Neural crest cell (in vitro differentiated cells): ENCODE data around the gene GNAS-AS1. TPM values are rescaled to one million over a fixed set of nuclear protein-coding genes. Genes with fewer than 3 reads are reported as not detected.

ENCODE experiments used
- DNase-seq: peaks from one replicate; pipeline ENCODE4 v3.0.0; 2021; ENCODE audit warnings: low read depth, mixed read lengths, low spot score
- H3K27ac Mint-ChIP-seq: one replicate; pipeline ENCODE4 v1.8.0; 2021; ENCODE audit warnings: mild to moderate bottlenecking, mixed read lengths; ENCODE audit not compliant: unreplicated experiment
- H3K27me3 Mint-ChIP-seq: 2 replicates; pipeline ENCODE4 v1.8.0; 2021; ENCODE audit warnings: low read depth, mild to moderate bottlenecking, mixed read lengths
- H3K36me3 Mint-ChIP-seq: 2 replicates; pipeline ENCODE4 v1.8.0; 2021; ENCODE audit warnings: low read depth, mild to moderate bottlenecking, mixed read lengths
- H3K4me1 Mint-ChIP-seq: 2 replicates; pipeline ENCODE4 v1.8.0; 2021; ENCODE audit warnings: mixed read lengths
- H3K4me3 Mint-ChIP-seq: one replicate; pipeline ENCODE4 v1.8.0; 2021; ENCODE audit warnings: mild to moderate bottlenecking, mixed read lengths
- H3K9me3 Mint-ChIP-seq: 2 replicates; pipeline ENCODE4 v1.8.0; 2021; ENCODE audit warnings: mixed read lengths
- CTCF ChIP-seq: fragments of 200-600 bp; sonication (generic); conservative IDR thresholded peaks from 2 replicates; pipeline ENCODE4 v1.5.0; 2021; ENCODE audit warnings: antibody characterized with exemption, mild to moderate bottlenecking
- microRNA-seq: library from miRNA; unstranded; fragments of <30 nt; microRNA quantifications from one replicate; pipeline ENCODE4, GENCODE V29; 2020
- total RNA-seq: library from RNA; stranded (reverse); gene quantifications from 2 replicates; pipeline ENCODE4 v1.2.1, GENCODE V29; 2021

The GNAS-AS1 gene
- total RNA-seq, 1 donor from 2014 or later = 3.8 TPM

- Mint-ChIP-seq H3K27me3 (peaks cover 27% of the 10 kb centered on the region), H3K36me3 (no peaks in the 10 kb centered on the region), H3K9me3 (no peaks in the 10 kb centered on the region), H3K4me1 (peaks cover 4% of the 10 kb centered on the region), H3K27ac (no peak overlapping the region), H3K4me3 (no peak overlapping the region)
- no peak for DNase-seq
- TF ChIP-seq CTCF = no peak
These were observed 75.9 kb downstream of the GNAS-AS1 start for GRCh38 chr20:58774667-58775263.

- Mint-ChIP-seq H3K36me3 (no peaks in the 10 kb centered on the region), H3K4me1 (peaks cover 4% of the 10 kb centered on the region), H3K4me3 (no peak overlapping the region), H3K27ac (no peak overlapping the region), H3K27me3 (peaks cover 31% of the 10 kb centered on the region), H3K9me3 (no peaks in the 10 kb centered on the region)
- DNase-seq = no peak
- no peak for TF ChIP-seq CTCF
These were observed 76.5 kb downstream of the GNAS-AS1 start for GRCh38 chr20:58774214-58774613.

GRCh38 chr20:58772786-58773185, 77.9 kb downstream of the GNAS-AS1 start:
- H3K27ac Mint-ChIP-seq = no peak overlapping the region
- H3K9me3 Mint-ChIP-seq = no peaks in the 10 kb centered on the region
- no peak for DNase-seq
- H3K36me3 Mint-ChIP-seq = no peaks in the 10 kb centered on the region
- peaks cover 4% of the 10 kb centered on the region for H3K4me1 Mint-ChIP-seq
- TF ChIP-seq CTCF = no peak
- peaks cover 40% of the 10 kb centered on the region for H3K27me3 Mint-ChIP-seq
- no peak overlapping the region for H3K4me3 Mint-ChIP-seq

Small RNA genes within 50 kb of the gene (microRNA-seq; reads per million reads assigned to microRNA genes)
- 1.8 reads per million for gene MIR298

Other genes with a start within 250 kb of the GNAS-AS1 start
- gene STX16, start 199.6 kb downstream of the GNAS-AS1 start, total RNA-seq = 57.3 and 58.7 TPM in 2 replicates
- gene NPEPL1, start 158.1 kb downstream of the GNAS-AS1 start, total RNA-seq = 32.0 and 34.0 TPM in 2 replicates
- gene GNAS, start 1.8 kb upstream of the GNAS-AS1 start, total RNA-seq = 1,339 and 1,425 TPM in 2 replicates
- 117 and 130 TPM in 2 replicates for gene NELFCD, start 130.4 kb upstream of the GNAS-AS1 start, total RNA-seq
- 22.7 and 23.6 TPM in 2 replicates for gene CTSZ, start 156.4 kb upstream of the GNAS-AS1 start, total RNA-seq
- gene TUBB1, start 168.5 kb upstream of the GNAS-AS1 start, total RNA-seq = not detected in 2 replicates
- 66.0 and 74.9 TPM in 2 replicates for gene ATP5F1E, start 181.4 kb upstream of the GNAS-AS1 start, total RNA-seq
- 45.3 and 53.6 TPM in 2 replicates for gene PRELID3B, start 191.9 kb upstream of the GNAS-AS1 start, total RNA-seq